Right cardiac atrium (tissue), 5 donors: ENCODE data around the gene SLC6A3. TPM values are rescaled to one million over a fixed set of nuclear protein-coding genes. Genes with fewer than 3 reads are reported as not detected.

Experiments
- ATAC-seq, 2 donors: fragments of 200-7000 bp; cut with Tn5 transposase; one replicate each; pipeline versions ENCODE4 v1.8.0 to v1.9.1; 2020; ENCODE audit warnings: moderate library complexity in 2 of 2, mild to moderate bottlenecking in 1 of 2
- DNase-seq, 3 donors: peaks; one replicate each; pipeline ENCODE4 v3.0.0-alpha.2; 2020
- H3K27ac ChIP-seq: one replicate; pipeline ENCODE4 v1.5.1; 2013; ENCODE audit warnings: mild to moderate bottlenecking, low read length, control low read depth, moderate library complexity
- H3K27me3 ChIP-seq: one replicate; pipeline ENCODE4 v1.6.1; 2013; ENCODE audit not compliant: control insufficient read depth, insufficient read depth
- H3K4me1 ChIP-seq: one replicate; pipeline ENCODE4 v1.6.1; 2013; ENCODE audit warnings: low read length; ENCODE audit not compliant: control insufficient read depth, insufficient read depth
- H3K4me3 ChIP-seq: one replicate; pipeline ENCODE4 v1.5.1; 2013; ENCODE audit warnings: low read length, control low read depth
- H3K9me3 ChIP-seq: one replicate; pipeline ENCODE4 v1.6.1; 2013; ENCODE audit warnings: low read length; ENCODE audit not compliant: control insufficient read depth
- WGBS: extraction: QIAGEN DNeasy Blood & Tissue Kit; methylation state at CpG from one replicate; pipeline ENCODE4 v1.1.7; 2013; 5-methylcytosine and 5-hydroxymethylcytosine counted together
- intact Hi-C, 4 donors: fragments of 100-400 bp; cut with DNase I; formaldehyde crosslinking; loops; one replicate each; pipeline versions ENCODE4 v1.11.0 to v1.14.0; 2022 to 2023
- polyA plus RNA-seq: library from polyadenylated mRNA; stranded (reverse); fragments of 200-250 nt; gene quantifications from one replicate; pipeline ENCODE4 v1.2.3, GENCODE V29; 2013
- total RNA-seq, 4 donors: library from RNA; stranded (reverse); fragmentation: NEBNext Ultra II Directional; extraction: Animal tissue kit (Norgen Biotek cat#: 25700); gene quantifications; one replicate each; pipeline ENCODE4 v1.2.1, GENCODE V29; 2021
- donor health status: healthy with polysubstance abuse.
- donor health status: DM: no; HTN: yes; CAD: no.
- donor health status: DM: no; HTN: no; CAD: no.
- donor health status: DM: no; HTN: yes; CAD: no; lungs with severe emphysema.
- donor health status: DM: yes; HTN: yes; CAD: no.

Gene SLC6A3
- total and polyA plus RNA-seq, 5 donors: not detected

GRCh38 chr5:1412163-1412562 lies 33.1 kb downstream of the SLC6A3 start:
- Histone ChIP-seq H3K27me3 (no peaks in the 10 kb centered on the region), H3K4me1 (no peaks in the 10 kb centered on the region), H3K27ac (no peak overlapping the region), H3K4me3 (no peak overlapping the region), H3K9me3 (no peaks in the 10 kb centered on the region)
- DNase-seq (no peak), ATAC-seq (no peak)
- intact Hi-C loops: no loop called here
- 46% methylated on average over 16 of the region's 16 CpGs for WGBS

- Histone ChIP-seq H3K4me1 (no peaks in the 10 kb centered on the region), H3K27ac (no peak overlapping the region), H3K9me3 (no peaks in the 10 kb centered on the region), H3K4me3 (no peak overlapping the region), H3K27me3 (no peaks in the 10 kb centered on the region)
- 86% methylated on average over 22 of the region's 22 CpGs for WGBS
- ATAC-seq (no peak), DNase-seq (no peak)
- intact Hi-C loops: no loop called here
Observed at GRCh38 chr5:1411099-1411498, 34.1 kb downstream of the SLC6A3 start.

DNA sequence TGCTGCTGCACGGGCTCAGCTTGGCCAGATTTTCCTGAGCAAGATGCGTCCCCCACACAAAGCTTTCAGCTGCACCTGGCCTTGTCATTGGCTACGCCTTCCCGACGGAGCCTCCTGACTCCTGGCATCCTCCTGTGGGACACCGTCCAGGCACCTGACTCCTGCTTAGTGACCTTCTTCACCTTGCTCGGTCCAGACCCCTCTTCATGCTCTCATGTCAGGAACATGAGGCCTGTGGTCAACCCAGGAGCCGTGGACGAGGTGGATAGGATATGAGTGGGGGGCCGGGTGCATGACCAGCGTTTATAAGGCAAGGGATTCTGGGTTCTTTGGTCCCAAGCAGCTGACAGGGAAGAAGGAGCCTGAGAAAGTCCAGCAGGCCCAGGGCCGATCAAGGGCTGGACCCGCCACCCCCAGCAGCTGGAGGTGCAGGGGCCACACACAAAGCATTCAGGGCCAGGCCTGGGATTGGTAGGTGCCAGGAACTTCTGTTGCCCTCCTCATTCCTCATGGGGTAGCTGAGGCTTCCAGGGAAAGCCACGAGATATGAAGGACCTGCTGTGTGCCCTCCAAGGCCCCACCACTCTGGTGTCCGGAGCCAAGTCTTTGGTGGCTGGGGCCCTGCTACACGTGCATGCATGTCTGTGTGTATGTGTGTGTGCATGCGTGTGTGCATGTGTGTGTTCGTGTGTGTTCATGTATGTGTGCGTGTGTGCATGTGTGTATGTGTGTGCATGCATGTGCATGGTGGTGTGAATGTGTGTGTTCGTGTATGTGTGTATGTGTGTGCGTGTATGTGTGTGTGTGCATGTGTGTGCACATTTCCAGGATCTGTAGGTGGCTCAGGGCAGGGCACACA lies 34.9 kb downstream of the SLC6A3 start:
- 81% methylated on average over 21 of the region's 21 CpGs for WGBS
- Histone ChIP-seq H3K27me3 (no peaks in the 10 kb centered on the region), H3K9me3 (no peaks in the 10 kb centered on the region), H3K4me1 (no peaks in the 10 kb centered on the region), H3K4me3 (no peak overlapping the region), H3K27ac (no peak overlapping the region)
- intact Hi-C loops: no loop called here
- DNase-seq (no peak), ATAC-seq (no peak)

DNA sequence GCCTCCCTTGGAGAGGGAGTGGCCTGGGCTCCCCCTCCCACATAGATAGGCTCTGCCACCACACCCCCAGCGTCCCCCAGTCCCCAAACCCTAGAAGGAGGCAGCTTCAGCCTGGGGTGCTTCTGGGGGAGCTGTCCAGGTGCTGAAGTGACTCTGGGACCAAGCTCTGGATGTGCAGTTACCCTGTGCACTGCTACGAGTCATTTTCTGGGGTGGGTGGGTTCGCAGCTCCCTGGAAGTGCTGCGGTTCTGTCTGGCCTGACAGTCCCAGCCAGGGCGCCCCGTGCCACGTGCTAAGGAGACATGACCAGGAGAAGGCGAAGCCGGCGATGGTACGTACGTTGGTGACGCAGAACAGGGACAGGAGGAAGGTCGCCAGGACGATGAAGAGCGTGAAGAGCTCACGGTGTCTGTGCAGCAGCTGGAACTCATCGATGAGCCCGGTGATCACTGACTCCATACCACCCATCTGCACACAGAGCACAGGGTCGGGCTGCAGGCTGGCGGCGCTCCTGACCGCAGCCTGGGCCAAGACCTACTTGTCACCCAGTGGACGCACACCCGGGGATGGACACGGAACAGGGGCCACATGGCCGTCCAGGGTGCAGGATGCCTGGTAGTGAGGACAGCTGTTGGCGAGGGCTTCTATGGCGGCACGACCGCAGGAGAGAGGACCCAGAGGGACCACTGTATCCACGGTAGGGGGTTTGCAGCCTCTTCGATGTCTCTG lies 35.7 kb downstream of the SLC6A3 start:
- Histone ChIP-seq H3K27ac (no peak overlapping the region), H3K4me3 (no peak overlapping the region), H3K4me1 (no peaks in the 10 kb centered on the region), H3K9me3 (no peaks in the 10 kb centered on the region), H3K27me3 (no peaks in the 10 kb centered on the region)
- 72% methylated on average over 33 of the region's 33 CpGs for WGBS
- DNase-seq (peak in 1 of 3 donors; percentile 43), ATAC-seq (no peak)
- intact Hi-C loops: no loop called here

- ATAC-seq (no peak), DNase-seq (peak in 1 of 3 donors; percentile 27)
- intact Hi-C loops: no loop called here
- Histone ChIP-seq H3K27me3 (no peaks in the 10 kb centered on the region), H3K9me3 (no peaks in the 10 kb centered on the region), H3K27ac (no peak overlapping the region), H3K4me1 (no peaks in the 10 kb centered on the region), H3K4me3 (no peak overlapping the region)
- 72% methylated on average over 35 of the region's 35 CpGs for WGBS
Observed at GRCh38 chr5:1406681-1407640, 38.3 kb downstream of the SLC6A3 start.

DNA sequence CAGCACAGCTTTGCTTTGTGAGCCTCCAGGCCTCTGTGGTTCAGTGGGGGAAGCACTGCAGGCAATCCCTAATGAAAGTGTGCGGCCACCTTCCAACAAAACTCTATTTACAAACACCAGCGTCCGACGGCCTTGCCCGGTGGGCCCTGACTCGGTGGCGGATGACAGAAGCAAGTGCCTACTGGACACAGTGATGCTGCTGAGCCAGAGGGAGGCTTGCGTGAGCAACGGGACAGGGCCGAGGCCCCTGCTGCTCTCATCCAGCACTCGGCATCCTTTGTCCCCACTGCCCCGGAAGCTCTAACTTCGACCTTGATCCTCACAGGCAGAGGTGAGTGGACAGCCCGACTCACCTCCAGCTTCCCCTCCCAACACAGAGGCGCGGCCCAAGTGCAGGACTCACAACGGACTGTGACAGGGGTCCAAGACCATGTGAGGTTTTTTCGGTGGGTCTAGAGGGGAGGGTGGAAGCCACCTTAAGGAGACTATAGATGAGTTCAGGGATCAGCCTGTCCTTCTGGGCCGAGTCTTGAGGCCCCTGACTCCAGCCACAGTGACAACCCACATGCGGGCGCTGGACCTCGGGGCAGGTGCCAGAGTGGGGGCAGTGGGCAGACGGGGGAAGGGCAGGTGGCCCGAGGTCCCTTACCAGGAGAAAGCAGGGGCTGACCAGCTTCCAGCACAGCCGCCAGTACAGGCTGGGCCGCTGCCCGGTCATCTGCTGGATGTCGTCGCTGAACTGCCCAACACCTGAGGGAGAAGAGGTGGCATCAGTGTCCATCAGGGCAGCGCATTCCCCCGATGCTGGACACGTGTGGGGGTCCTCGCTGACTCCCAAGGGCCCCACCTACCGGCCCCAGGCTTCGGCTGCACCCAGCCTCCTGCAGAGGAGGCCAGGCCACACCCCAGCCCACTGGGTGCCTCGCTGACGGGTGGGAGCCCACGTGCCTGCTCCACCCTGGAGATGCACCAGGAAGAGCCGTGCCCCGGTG lies 39.4 kb downstream of the SLC6A3 start:
- ATAC-seq: no peak
- Histone ChIP-seq H3K27ac (no peak overlapping the region), H3K4me3 (no peak overlapping the region), H3K4me1 (no peaks in the 10 kb centered on the region), H3K27me3 (no peaks in the 10 kb centered on the region), H3K9me3 (no peaks in the 10 kb centered on the region)
- intact Hi-C loops: no loop called here
- WGBS: 85% methylated on average over 40 of the region's 40 CpGs
- peak in 2 of 3 donors; percentile 11 to 37 for DNase-seq

DNA sequence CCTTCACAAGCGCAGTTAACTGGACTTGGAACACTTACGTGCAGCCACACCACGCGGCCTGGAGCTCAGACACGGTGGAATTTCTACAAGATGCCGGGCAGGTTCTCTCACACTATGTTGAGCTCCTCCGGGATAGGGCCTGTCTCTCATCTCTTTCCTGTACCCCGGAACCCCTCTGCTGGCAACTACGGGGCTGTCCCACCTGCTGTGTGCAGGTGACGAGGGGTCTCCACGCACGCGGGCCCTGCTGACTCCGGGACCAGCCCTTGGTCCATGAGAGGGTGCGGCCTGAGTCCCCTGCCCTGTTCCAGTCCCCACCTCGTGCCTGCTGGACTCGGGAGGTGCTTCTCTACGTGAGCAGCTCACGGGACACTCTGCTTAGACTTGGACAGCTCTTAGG lies 40.1 kb downstream of the SLC6A3 start:
- Histone ChIP-seq H3K4me3 (no peak overlapping the region), H3K27me3 (no peaks in the 10 kb centered on the region), H3K4me1 (no peaks in the 10 kb centered on the region), H3K27ac (no peak overlapping the region), H3K9me3 (no peaks in the 10 kb centered on the region)
- DNase-seq (peak in 1 of 3 donors; percentile 27), ATAC-seq (no peak)
- intact Hi-C loops: no loop called here
- 76% methylated on average over 19 of the region's 19 CpGs for WGBS

- Histone ChIP-seq H3K27me3 (no peaks in the 10 kb centered on the region), H3K4me1 (no peaks in the 10 kb centered on the region), H3K9me3 (no peaks in the 10 kb centered on the region), H3K27ac (no peak overlapping the region), H3K4me3 (no peak overlapping the region)
- intact Hi-C loops: no loop called here
- ATAC-seq: no peak
- WGBS: 67% methylated on average over 12 of the region's 12 CpGs
- peak in 2 of 3 donors; percentile 13 to 16 for DNase-seq
Observed at GRCh38 chr5:1404062-1404461, 41.2 kb downstream of the SLC6A3 start.

- H3K4me3 ChIP-seq: no peak overlapping the region
- 87% methylated on average over 24 of the region's 24 CpGs for WGBS
- H3K4me1 ChIP-seq: no peaks in the 10 kb centered on the region
- DNase-seq (peak in 2 of 3 donors; percentile 32 to 38), ATAC-seq (no peak)
- H3K27me3 ChIP-seq: no peaks in the 10 kb centered on the region
- H3K9me3 ChIP-seq: no peaks in the 10 kb centered on the region
- H3K27ac ChIP-seq: no peak overlapping the region
- intact Hi-C loops: no loop called here
Observed at GRCh38 chr5:1402611-1403255, 42.5 kb downstream of the SLC6A3 start.
